ENCODE results near the gene GRK6.
"Not testable (repeated sequence)": the region's sequence is repeated elsewhere in the genome, so short reads cannot be mapped to it uniquely, and the experiment has no call there.

Gene GRK6

DNA sequence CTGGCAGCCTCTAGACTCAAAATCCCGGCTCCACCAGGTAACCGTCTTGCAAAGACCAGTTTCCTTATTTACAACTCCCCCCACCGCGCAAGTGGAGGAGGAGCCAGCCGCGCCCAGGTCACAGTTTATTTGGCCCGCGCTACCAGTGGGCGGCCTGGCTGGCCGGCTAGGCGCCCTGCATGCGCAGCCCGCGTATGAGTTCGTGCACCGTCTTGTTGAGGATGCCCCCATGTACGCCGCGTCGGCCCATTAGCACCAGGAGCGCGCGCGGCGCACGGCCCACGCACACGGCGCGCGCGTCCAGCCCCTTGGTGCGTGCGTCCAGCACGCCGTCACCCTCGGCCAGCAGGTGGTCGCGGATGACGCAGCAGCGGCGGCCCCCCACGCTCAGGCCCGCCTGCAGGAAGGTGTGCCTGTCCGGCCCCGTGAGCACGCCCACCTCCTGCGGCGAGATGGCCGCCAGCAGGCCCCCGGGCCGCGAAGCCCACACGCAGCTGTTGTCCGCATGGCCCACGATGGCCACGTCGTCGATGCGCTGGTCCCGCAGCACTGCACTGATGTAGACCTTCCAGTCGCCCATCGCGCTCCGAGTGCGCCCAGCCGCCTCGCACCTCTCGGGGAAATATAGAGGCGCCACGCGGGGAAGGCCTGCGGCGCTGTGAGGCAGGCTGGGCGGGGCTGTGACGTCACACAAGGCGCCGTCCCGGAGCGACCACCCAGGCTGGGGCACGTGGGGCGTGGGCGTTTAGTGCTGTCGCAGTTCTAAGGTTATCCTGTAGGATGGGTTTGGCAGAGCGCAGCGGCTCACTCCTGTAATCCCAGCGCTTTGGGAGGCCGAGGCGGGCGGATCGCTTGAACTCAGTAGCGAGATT, 26.2 kb upstream of the GRK6 start, which contains the start of gene PFN3:
Gene PFN3 (minus strand): TSS at position 665 of the 872 bp plus-strand sequence. CDS start 85 bp downstream, at position 580.
- DNase-seq: no peak

DNA sequence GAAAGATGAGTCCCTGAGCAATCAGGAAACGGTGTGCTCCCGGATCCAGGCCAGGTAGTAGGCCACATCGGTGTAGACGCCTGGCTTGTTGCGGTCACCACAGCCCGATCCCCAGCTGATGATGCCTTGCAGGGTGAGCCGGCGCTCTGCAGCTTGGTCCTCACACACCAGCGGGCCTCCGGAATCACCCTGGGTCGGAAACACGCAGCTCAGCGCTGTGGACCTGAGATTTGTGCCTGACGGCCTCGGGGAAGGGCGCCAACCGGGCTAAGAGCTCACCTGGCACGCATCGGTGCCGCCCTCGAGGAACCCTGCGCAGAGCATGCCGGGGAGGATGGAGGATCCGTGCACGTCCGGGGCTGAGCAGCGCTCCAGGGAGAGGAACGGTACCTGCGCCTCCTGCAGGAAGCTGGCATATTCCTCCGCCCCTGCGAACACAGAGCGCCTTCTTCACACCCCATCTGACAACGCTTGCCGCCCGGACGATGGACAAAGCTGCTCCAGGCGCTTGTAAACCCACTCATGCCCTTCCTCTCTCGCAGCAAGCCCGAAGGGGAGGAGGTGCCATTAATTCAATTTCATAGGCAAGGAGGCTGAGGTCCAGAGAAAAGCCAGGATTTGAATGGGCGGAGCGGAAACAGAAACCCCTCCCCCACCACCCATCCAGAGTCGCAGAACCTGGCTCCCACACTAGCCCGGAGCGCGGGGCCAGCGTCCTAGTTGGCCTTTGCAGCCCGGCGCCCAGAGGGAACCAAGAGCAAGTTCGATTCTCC, 24.0 kb upstream of the GRK6 start:
- no peak for DNase-seq

DNA sequence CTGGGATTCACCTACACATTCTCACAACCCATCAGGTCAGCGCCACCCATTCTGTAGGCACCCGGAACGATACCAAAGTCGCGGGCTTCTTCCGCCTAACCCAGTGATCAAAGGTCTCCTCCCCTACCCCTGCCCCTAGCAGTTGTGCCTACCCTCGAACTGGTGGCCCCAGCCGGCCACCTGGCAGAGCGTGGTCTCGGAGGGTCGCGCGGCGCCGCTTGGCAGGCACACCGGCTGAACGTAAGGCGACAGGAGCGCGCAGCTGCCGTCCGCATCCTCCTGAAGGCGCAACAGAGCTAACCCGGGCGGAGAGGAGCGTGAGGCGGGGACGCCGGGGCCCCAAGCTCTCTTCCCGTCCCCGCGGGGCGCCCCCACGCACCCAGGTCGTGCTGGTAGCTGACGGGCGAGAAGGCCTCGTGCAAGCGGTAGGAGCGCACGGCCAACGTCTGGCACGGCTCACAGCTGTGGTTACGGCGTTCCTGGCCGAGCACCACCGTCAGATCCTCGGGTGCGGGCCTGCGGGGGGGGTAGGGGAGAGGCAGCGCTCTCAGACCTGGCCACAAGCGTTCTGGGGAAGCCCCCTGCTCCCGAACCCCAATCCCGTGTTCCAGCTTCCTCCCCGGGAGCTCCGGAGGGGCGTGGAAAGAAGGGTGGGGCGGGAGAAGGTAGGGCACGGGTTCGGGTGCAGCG, 23.2 kb upstream of the GRK6 start:
- DNase-seq: no peak

DNA sequence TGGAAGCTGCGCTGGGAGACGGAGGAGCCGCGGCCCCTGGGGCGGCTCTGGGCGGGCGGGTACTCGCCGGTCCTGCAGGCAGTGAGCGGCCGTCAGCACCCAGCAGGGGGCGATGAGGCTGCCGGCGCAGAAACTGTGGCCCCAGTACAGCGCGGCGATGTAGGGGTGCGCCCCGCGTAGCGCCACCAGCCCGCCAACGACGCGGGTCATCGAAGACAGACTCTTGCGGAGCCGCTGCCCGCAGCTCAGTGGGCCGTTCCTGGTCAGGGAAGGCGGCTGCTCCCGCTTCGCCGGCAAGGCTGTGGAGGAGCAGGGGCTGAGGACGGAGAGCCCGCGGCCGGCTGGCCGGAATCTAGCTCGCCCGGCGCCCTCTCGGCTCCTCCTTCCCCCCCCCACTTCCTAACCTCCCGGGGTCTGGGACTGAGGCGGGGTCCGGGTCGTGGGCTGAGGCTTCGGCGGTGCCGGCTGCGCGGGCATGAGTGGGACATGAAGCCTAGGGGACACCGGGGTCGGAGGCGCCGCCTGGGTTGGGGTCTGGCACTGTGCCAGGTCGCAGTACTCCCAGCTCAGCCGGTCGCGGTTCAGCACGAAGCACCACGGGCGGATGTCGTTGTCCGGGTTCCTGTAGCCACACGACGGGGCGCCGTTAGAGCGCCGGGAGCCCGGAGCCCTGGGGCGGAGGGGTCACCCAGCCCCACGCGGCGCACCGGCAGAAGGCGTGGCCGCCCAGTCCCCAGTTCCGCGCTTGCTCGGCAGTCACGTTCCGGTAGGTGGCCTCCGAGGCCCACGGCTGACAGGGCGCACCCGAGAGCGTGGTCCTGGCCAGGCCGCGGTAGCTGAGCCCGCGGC, 22.5 kb upstream of the GRK6 start:
- DNase-seq: peak; percentile 21

DNA sequence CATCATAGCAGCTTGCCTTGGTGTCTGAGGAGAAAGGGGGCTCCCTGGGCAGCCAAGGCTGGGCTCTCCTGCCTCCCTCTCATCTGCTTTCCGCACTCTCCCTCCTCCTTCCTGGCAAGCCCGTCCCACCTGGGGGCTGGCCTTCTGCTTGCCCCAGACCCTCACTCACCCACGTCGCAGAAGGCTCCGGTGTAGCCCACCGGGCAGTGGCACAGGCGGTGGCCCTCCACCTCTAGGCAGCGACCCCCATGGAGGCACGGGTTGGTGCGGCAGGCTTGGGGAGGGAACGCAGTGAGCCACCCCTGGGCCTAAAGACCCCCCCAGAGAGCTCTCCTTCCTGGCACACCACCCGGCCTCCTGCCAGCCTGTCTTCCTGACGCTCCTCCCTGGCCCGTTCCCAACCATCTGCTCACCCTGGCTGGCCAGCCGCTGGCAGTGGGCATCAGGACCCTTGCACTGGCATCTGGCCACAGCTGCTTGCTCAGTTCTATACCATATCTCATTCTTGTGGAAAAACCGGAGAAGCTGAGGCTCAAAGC, 21.8 kb upstream of the GRK6 start:
- peak; percentile 18 for DNase-seq

DNA sequence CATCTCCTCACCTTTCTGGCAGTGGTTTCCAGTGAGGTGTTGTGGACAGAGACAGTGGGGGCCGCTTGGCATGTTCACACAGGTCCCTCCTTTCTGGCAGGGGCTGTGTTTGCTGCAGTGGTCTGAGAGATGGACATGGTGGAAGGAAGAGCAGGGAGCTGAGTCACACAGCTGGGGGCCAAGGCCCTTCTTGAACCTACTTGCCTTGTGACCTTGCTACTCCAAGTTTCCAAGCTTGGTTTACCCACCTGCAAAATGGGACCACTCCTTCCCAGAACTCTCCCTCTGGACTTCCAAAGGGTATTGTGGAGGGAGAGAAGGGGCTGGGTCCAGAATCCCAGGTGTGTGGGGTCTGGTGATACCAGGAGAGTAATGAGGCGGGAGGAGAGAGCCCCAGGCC, 21.2 kb upstream of the GRK6 start:
- DNase-seq: no peak

DNA sequence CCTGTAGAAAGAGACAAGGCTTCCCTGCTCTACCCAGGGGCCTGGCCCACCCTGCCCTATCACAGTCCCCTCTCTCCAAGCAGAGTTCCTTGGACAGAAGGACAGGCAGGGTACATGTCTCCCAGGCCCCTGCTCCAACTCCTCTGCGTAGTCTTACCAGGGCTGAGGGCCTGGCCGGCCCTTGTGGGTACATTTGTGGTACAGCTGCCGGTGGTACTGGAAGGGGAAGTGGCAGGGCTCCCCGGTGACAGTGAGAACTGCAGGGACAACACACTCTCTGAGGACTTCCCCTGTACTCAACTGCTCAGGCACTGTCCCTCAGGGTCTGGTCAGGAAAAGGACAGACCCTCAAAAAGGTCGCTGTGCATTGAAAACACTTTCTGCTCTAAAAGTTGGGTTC, 20.7 kb upstream of the GRK6 start:
- DNase-seq: no peak

DNA sequence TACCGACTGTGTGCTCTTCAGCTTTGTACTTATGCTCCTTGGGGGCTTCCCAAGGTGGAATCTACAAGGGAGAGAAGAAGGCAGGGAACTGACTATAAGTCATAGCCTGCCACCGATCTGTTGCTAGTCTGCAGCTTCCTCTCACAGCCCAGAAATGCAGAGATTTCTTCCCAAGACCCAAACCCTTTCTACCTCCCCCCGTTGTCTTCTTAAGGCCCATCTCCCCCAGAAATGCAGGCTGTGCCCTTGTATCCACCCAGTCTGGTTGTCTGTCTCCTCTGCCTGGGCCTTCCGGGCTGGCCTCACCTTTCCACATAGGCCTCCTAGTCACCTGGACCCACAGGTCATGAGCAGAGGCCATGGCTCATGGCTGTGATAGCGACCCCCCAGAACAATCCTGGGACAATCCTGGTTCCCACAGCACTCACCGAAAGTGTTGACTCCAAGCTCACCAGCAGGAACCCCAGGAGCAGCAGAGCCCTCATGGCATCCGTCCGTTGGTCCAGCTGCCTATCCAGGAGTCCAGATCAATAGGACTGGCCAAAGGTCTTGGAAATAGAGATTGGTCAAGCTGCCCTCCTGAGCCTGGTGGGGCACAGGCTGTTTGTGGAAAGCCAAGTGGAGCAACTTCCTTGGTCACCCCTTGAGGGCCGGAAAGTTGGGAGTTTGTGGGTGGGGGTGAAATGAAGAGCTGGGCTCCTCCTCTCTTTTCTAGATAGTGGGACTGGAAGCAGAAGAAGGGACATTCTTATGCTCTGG, 17.3 kb upstream of the GRK6 start, which contains the start of gene F12:
Gene F12 (minus strand): TSS at position 522 of the 759 bp plus-strand sequence. CDS start 37 bp downstream, at position 485.
- no peak for DNase-seq

DNA sequence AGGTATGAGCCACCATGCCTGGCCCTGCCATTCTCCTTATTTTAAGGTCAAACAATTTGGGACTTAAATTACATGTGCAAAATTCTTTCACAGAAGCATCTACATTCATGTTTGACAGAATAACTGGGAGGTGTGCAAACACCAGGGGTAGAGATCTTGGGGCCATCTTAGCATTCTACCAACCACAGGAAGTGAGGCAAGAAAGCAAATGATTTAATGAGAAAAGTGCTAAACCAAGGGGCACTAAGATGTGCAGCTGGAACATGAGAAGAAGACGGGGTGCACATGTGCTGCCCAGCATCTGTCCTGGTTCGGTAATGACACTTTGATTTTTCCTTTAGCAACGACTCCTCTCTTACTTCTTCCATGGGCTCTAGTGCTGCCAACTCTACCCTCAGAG, 15.9 kb upstream of the GRK6 start:
- no peak for DNase-seq

DNA sequence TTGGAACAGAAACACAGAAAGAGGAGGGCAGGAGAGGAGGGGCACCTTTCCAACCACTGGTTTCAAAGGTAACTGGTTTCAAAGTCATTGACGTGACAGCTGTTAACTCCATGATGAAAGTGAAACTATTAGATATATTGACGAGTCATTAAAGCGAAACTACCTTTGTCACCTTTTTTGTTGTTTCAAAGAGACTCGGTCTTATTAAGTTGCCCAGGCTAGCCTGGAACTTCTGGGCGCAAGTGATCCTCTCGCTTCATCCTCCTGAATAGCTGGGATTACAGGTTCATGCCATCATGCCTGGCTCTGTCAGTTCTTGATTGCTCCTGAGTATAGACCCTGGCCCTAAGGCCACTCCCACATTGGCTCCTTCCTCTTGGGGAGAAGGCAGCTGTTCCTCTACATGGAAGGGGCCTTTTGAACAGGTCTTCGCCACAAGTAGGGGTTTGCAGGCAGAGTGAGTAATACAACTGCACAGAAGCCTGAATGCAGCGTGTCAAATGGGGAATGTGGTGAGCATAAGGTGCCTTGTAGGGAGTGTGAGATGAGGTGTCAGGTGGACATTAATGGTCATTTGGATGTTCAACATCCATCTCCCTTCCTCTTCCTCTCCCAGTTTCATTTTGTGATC, 13.8 kb upstream of the GRK6 start:
- no peak for DNase-seq

DNA sequence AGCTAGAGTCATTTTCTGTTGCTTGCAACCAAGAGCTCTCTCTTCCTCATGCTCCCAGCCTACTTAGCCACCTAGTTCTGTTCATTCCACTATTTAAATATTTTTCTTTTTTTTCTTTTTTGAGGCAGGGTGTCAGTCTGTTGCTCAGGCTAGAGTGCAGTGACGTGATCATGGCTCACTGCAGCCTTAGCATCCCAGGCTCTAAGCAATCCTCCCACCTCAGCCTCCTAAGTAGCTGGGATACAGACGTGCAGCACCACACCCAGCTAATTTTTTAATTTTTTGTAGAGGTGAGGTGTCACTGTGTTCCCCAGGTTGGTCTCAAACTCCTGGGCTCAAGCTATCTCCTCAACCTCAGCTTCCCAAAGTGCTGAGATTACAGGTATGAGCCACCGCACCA, 12.0 kb upstream of the GRK6 start:
- DNase-seq: no peak

DNA sequence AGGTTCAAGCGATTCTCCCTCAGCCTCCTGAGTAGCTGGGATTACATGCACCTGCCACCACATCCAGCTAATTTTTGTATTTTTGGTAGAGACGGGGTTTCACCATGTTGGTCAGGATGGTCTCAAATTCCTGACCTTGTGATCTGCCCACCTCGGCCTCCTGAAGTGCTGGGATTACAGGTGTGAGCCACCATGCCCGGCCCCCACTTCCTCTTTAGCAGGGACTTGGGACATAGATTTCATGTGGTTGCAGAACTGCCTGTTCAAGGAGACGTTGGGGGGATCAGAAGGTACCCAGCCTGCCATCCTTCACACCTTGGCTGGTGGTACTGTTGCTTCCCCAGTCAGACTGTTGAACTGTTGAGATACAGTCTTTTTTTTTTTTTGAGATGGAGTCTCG, 9.4 kb upstream of the GRK6 start:
- DNase-seq: not testable (repeated sequence)

DNA sequence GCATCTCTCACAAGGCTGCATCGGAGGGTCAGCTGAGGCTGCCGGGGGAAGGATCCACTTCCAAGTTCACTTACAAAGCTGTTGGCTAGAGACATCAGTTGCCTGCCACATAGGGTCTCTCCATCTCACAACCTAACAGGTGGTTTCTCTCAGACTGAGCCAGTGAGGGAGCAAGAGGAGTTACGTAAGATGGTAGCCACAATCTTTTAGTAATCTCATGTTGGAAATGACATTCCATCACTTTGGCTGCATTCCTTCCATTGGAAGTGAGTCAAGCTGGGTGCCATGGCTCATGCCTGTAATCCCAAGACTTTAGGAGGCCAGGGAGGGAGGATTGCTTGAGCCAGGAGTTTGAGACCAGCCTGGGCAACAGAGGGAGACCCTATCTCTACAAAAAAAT, 7.4 kb upstream of the GRK6 start:
- DNase-seq: no peak

DNA sequence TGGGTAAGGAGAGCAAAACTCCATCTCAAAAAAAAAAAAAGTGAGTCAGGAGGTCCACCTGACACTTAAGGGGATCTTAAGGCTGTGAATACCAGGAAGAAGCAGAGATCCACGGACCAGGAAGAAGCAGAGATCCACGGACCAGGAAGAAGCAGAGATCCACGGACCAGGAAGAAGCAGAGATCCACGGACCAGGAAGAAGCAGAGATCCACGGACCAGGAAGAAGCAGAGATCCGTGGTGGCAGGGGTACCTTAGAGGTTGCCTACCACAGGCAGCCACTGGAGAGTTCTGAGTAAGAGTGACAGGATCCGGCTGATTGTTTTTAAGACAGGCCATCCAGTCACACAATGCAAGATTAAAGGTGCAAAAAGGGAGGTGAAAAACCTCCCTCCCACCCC, 6.0 kb upstream of the GRK6 start:
- not testable (repeated sequence) for DNase-seq

DNA sequence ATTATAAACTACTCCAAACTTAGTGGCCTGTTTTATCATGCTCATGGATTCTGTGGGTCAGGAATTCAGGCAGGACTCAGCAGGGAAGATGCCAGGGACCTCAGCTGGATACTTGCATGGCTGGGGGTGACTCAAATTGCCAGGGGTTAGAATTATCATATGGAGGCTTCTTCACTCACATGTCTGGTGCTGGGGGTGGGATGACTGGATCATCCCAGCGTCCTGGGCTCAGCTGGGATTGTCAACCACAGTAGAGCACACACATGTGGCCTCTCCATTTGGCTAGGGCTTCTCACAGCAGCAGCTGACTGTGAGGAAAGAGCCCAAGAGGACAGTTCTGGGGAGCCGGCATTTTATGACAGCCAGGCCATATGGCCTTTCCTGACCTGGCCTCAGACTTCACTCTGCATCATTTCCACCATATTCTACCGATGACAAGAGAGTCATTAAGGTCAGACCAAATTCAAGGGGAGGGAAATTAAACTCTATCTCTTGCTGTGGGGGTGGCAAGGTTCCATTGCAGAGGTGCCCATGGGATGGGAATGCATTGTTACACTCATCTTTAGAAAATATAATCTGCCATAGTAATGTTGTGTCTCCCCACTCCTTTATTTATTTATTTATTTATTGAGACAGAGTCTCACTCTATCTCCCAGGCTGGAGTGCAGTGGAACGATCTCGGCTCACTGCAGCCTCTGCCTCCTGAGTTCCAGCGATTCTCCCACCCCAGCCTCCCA, 5.2 kb upstream of the GRK6 start:
- no peak for DNase-seq

DNA sequence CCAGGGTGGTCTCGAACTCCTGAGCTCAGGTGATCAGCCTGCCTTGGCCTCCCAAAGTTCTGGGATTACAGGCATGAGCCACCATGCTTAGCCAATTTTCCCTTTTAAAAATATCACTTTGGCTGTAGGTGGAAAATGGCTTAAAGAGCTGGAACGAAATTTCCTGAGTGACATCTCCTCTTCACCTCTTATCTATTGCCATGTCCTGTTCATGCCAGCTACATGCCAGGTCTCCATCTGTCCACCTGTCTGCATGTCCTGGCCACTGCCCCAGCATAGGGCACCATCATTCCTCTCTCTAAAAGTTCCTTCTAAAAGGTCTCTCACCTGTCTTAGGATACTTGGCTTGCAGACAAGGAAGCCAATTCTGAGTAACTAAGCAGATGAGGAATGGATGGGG, 2.8 kb upstream of the GRK6 start:
- no peak for DNase-seq

DNA sequence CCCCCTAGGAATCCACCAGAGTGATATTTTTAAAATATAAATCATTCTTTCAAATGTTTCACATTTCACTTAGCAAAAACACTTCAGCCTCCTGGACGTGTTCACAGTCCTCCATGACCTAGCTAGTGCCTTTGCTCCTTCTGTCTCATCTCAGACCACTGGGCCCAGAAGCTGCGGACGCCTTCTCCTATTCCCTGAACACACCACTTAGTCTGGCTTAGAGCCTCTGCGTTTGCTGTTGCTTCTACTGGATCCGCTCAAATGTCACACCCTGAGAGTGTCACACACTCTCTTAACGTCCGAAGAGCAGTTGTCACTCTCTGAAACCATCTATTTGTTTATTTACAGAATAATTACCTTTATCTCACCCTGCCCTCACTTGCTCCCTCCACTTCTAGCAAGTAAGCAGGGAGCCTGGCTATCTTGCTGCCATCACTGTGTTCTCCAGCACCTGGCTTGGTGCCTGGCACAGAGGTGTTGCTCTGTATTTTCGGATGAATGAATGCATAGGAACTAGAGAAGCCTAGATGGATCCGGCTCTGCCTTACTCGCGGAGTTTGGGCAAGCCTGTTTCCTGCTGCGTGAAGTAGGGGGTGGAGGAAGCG, 1.2 kb upstream of the GRK6 start:
- DNase-seq: no peak

DNA sequence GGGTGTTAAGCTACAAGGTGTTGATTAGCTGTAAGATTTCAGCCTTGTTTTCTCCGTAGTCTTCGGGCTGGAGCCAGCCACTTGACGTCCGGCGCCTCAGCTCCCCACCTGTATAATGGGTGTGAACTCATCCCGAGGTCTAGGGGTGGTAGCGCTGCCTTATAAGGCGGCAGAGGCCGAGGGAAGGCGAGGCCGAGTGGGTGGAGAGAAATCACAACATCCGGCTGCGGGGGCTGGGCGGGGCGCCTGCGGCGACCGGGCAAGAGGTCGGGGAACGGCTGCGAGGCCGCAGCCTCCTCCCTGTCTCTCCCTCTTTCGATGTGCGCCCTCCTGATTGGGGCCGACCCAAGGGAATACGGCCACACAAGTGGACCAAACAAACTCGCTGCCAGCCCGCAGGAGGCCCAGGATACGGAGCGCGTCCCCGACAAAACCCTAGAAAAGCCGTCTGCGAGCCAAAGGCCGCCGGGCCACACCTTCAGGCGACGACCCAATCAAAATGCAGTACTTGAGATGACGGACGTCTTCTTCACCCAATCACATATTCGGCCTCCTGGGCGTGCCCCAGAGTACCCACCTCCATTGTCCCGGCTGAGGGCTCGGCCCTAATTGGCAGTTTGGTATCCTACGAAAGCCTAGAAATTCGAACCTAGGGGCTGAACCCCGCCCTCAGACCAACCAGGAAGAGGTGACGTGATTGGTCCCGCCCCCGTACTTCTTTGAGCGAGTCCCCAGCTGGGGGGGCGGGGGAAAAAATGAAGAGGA, 493 bp upstream of the GRK6 start:
- DNase-seq: peak; percentile 99
